SK-N-SH (cell line): Measurements from ENCODE around the gene SERTAD2. TPM values are rescaled to one million over a fixed set of nuclear protein-coding genes. Genes with fewer than 3 reads are reported as not detected.

Source experiments
- CTCF ChIA-PET: fragments of 300-600, 350-600 bp; formaldehyde crosslinking; extraction: SDS; loops from one replicate; lab custom pipeline; 2021; lab: Yijun Ruan, JAX
- POLR2A ChIA-PET: fragments of 350-600 bp; sonication (Branson Sonifier 250); formaldehyde crosslinking; extraction: SDS; loops from one replicate; lab custom pipeline; 2020; ENCODE audit warnings: antibody characterized with exemption, inconsistent platforms; lab: Yijun Ruan, JAX
- DNase-seq: peaks from one replicate; pipeline ENCODE4 v3.0.0; 2012
- H2AFZ ChIP-seq: fragments of 200-600 bp; sonication (generic); 2 replicates; pipeline ENCODE4 v1.8.1; 2016; ENCODE audit warnings: antibody characterized with exemption, mild to moderate bottlenecking, low read depth
- H3F3A ChIP-seq: fragments of 200-600 bp; sonication (generic); replicated peaks from 2 replicates; pipeline ENCODE3; 2016; ENCODE audit warnings: antibody characterized with exemption, mild to moderate bottlenecking; ENCODE audit not compliant: insufficient read depth
- H3K27ac ChIP-seq, 2 experiments: fragments of 200-500 bp in 1 of 2; fragments of 200-600 bp in 1 of 2; sonication (Bioruptor generic) in 1 of 2; sonication (generic), shearing (Covaris generic) in 1 of 2; 2 replicates each; pipeline versions ENCODE4 v1.5.1 to v1.6.1; 2014 to 2016; ENCODE audit warnings: low read depth in 2 of 2, inconsistent platforms in 1 of 2, low read length in 1 of 2, mild to moderate bottlenecking in 1 of 2, mixed read lengths in 1 of 2
- H3K27me3 ChIP-seq: fragments of 200-600 bp; sonication (generic), shearing (Covaris generic); 2 replicates; pipeline ENCODE4 v1.6.1; 2016; ENCODE audit warnings: mixed run types; ENCODE audit not compliant: insufficient read depth
- H3K36me3 ChIP-seq, 2 experiments: fragments of 200-500 bp in 1 of 2; fragments of 200-600 bp in 1 of 2; sonication (Bioruptor generic) in 1 of 2; sonication (generic) in 1 of 2; replicated peaks in 1 of 2; 2 replicates each; pipeline versions ENCODE3 to v1.5.1; 2014 to 2016; ENCODE audit warnings: low read length in 1 of 2, mild to moderate bottlenecking in 1 of 2; ENCODE audit not compliant: insufficient read depth in 2 of 2, control insufficient read depth in 1 of 2
- H3K4me1 ChIP-seq, 2 experiments: fragments of 200-500 bp in 1 of 2; fragments of 200-600 bp in 1 of 2; sonication (Bioruptor generic) in 1 of 2; sonication (generic), shearing (Covaris generic) in 1 of 2; 2 replicates each; pipeline versions ENCODE4 v1.5.1 to v1.6.1; 2014 to 2016; ENCODE audit warnings: low read depth in 1 of 2, low read length in 1 of 2, mixed run types in 1 of 2; ENCODE audit not compliant: insufficient read depth in 2 of 2, control insufficient read depth in 1 of 2
- H3K4me2 ChIP-seq: fragments of 200-600 bp; sonication (generic), shearing (Covaris generic); 2 replicates; pipeline ENCODE4 v1.6.1; 2017; ENCODE audit warnings: mixed run types
- H3K4me3 ChIP-seq, 2 experiments: fragments of 200-500 bp in 1 of 2; fragments of 200-600 bp in 1 of 2; sonication (Bioruptor generic) in 1 of 2; sonication (generic), shearing (Covaris generic) in 1 of 2; 2 replicates each; pipeline versions ENCODE4 v1.5.1 to v1.8.1; 2014 to 2016; ENCODE audit warnings: low read depth in 2 of 2, inconsistent platforms in 1 of 2, low read length in 1 of 2, mild to moderate bottlenecking in 1 of 2, mixed read lengths in 1 of 2, moderate library complexity in 1 of 2
- H3K79me2 ChIP-seq: fragments of 200-600 bp; sonication (generic); 2 replicates; pipeline ENCODE4 v1.8.1; 2017; ENCODE audit warnings: mild to moderate bottlenecking; ENCODE audit not compliant: insufficient read depth
- H3K9ac ChIP-seq: fragments of 200-600 bp; sonication (generic); 2 replicates; pipeline ENCODE4 v1.6.1; 2017; ENCODE audit warnings: mixed run types
- H3K9me2 ChIP-seq: fragments of 200-600 bp; sonication (generic); 2 replicates; pipeline ENCODE4 v1.6.1; 2017; ENCODE audit warnings: mixed run types
- H3K9me3 ChIP-seq: fragments of 200-600 bp; sonication (generic); 2 replicates; pipeline ENCODE4 v1.6.1; 2017; ENCODE audit warnings: mixed run types, mild to moderate bottlenecking, moderate library complexity
- H4K20me1 ChIP-seq: fragments of 200-600 bp; sonication (generic); 2 replicates; pipeline ENCODE4 v1.6.1; 2017; ENCODE audit warnings: mild to moderate bottlenecking, mixed run types; ENCODE audit not compliant: insufficient read depth
- CHD2 ChIP-seq: fragments of 150-350 bp; IDR thresholded peaks from 2 replicates; pipeline ENCODE4 v1.6.1; 2018; ENCODE audit warnings: low read length; ENCODE audit not compliant: partially characterized antibody
- ELF1 ChIP-seq: IDR thresholded peaks from 2 replicates; pipeline ENCODE4 v1.4.0; 2012
- EP300 ChIP-seq, 2 experiments: IDR thresholded peaks; 2 replicates each; pipeline versions ENCODE4 v1.4.0 to v1.6.1; 2012; ENCODE audit warnings: borderline replicate concordance in 1 of 2, low read depth in 1 of 2, low read length in 1 of 2
- FOSL2 ChIP-seq: IDR thresholded peaks from 2 replicates; pipeline ENCODE4 v1.4.0; 2012; ENCODE audit warnings: low read depth, mild to moderate bottlenecking, moderate library complexity, borderline replicate concordance
- FOXJ3 ChIP-seq: sonication (generic); formaldehyde crosslinking; IDR thresholded peaks from 2 replicates; pipeline ENCODE4 v1.5.1; 2020; ENCODE audit warnings: mild to moderate bottlenecking, missing genetic modification reagents
- FOXM1 ChIP-seq: IDR thresholded peaks from 2 replicates; pipeline ENCODE4 v1.4.0; 2012; ENCODE audit warnings: low read depth, mild to moderate bottlenecking
- GATA2 ChIP-seq: sonication (generic); formaldehyde crosslinking; IDR thresholded peaks from 2 replicates; pipeline ENCODE4 v1.5.0; 2020; ENCODE audit warnings: mild to moderate bottlenecking, missing genetic modification reagents
- JUND ChIP-seq: IDR thresholded peaks from 2 replicates; pipeline ENCODE4 v1.4.0; 2012
- MEF2A ChIP-seq: IDR thresholded peaks from 2 replicates; pipeline ENCODE4 v1.4.0; 2012; ENCODE audit warnings: low read depth, borderline replicate concordance
- MXI1 ChIP-seq: IDR thresholded peaks from 2 replicates; pipeline ENCODE4 v1.6.1; 2012; ENCODE audit warnings: mild to moderate bottlenecking, low read depth, low read length, improper control_type of control experiment
- NFIC ChIP-seq: IDR thresholded peaks from 2 replicates; pipeline ENCODE4 v1.4.0; 2012; ENCODE audit warnings: borderline replicate concordance
- NRF1 ChIP-seq: IDR thresholded peaks from 2 replicates; pipeline ENCODE4 v1.6.1; 2012; ENCODE audit warnings: low read depth, mild to moderate bottlenecking, low read length
- POLR2AphosphoS5 ChIP-seq: IDR thresholded peaks from 2 replicates; pipeline ENCODE4 v1.6.1; 2012; ENCODE audit warnings: low read depth, low read length
- RAD21 ChIP-seq: IDR thresholded peaks from 2 replicates; pipeline ENCODE4 v1.6.1; 2012; ENCODE audit warnings: mild to moderate bottlenecking, low read length
- RCOR1 ChIP-seq: fragments of 150-350 bp; IDR thresholded peaks from 2 replicates; pipeline ENCODE4 v1.6.1; 2017; ENCODE audit warnings: antibody characterized with exemption, low read length
- RXRA ChIP-seq: IDR thresholded peaks from 2 replicates; pipeline ENCODE4 v1.4.0; 2012; ENCODE audit warnings: low read depth, mild to moderate bottlenecking, borderline replicate concordance
- TCF12 ChIP-seq: IDR thresholded peaks from 2 replicates; pipeline ENCODE4 v1.4.0; 2012
- YY1 ChIP-seq: IDR thresholded peaks from 2 replicates; pipeline ENCODE4 v1.4.0; 2012; ENCODE audit warnings: low read depth, mild to moderate bottlenecking
- WGBS: methylation state at CpG from one replicate; pipeline ENCODE4 v1.1.6; 2017; ENCODE audit warnings: low lambda C conversion rate; 5-methylcytosine and 5-hydroxymethylcytosine counted together
- polyA plus RNA-seq, 3 experiments: library from polyadenylated mRNA; depleted of rRNA; stranded (reverse); fragments of >200 nt; gene quantifications; 2 replicates each; pipeline ENCODE4 v1.2.3, GENCODE V29; 2012
- TF ChIP-seq, protein P1 (sequence below): IDR thresholded peaks from 2 replicates; pipeline ENCODE4 v1.4.0; 2012; ENCODE audit warnings: low read depth
- TF ChIP-seq, protein P2 (sequence below): IDR thresholded peaks from 2 replicates; pipeline ENCODE4 v1.4.0; 2012; ENCODE audit warnings: low read depth, borderline replicate concordance
- TF ChIP-seq, protein P3 (sequence below): IDR thresholded peaks from 2 replicates; pipeline ENCODE4 v1.4.0; 2012; ENCODE audit warnings: low read depth, borderline replicate concordance
- TF ChIP-seq, protein P4 (sequence below): fragments of 150-350 bp; IDR thresholded peaks from 2 replicates; pipeline ENCODE4 v1.6.1; 2017; ENCODE audit warnings: antibody characterized with exemption, low read length, low read depth, borderline replicate concordance
- TF ChIP-seq, protein P5 (sequence below): IDR thresholded peaks from 2 replicates; pipeline ENCODE4; 2012

SERTAD2 gene
- polyA plus RNA-seq, 1 of the 3 experiments (the other 2 are of a cell fraction): 9.1 TPM

DNA sequence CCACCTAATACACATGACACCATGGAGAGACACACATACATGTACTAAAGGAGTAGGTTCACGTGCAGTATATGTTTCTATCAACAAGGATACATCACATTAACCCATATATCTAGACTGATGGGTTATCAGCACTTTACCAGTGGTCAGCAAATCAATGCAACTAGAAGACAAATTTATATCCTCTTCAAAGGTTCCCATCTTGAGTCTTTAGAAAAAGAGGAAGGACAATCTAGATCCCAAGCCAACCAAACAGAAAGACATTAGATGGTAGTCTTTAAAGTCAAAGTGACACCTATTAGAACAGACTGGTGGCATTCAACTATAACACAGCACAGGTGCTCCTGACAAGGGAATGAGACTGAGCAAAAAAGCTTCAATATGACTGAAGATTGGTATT lies 13.8 kb upstream of the SERTAD2 start (continued):
- TF ChIP-seq FOSL2 (no peak), MXI1 (no peak), TCF12 (no peak), FOXJ3 (CRISPR knock-in tag) (no peak), NFIC (no peak)
- TF ChIP-seq, protein P1, sequence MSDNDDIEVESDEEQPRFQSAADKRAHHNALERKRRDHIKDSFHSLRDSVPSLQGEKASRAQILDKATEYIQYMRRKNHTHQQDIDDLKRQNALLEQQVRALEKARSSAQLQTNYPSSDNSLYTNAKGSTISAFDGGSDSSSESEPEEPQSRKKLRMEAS: no peak
- TF ChIP-seq, protein P2, sequence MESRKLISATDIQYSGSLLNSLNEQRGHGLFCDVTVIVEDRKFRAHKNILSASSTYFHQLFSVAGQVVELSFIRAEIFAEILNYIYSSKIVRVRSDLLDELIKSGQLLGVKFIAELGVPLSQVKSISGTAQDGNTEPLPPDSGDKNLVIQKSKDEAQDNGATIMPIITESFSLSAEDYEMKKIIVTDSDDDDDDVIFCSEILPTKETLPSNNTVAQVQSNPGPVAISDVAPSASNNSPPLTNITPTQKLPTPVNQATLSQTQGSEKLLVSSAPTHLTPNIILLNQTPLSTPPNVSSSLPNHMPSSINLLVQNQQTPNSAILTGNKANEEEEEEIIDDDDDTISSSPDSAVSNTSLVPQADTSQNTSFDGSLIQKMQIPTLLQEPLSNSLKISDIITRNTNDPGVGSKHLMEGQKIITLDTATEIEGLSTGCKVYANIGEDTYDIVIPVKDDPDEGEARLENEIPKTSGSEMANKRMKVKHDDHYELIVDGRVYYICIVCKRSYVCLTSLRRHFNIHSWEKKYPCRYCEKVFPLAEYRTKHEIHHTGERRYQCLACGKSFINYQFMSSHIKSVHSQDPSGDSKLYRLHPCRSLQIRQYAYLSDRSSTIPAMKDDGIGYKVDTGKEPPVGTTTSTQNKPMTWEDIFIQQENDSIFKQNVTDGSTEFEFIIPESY: no peak

DNA sequence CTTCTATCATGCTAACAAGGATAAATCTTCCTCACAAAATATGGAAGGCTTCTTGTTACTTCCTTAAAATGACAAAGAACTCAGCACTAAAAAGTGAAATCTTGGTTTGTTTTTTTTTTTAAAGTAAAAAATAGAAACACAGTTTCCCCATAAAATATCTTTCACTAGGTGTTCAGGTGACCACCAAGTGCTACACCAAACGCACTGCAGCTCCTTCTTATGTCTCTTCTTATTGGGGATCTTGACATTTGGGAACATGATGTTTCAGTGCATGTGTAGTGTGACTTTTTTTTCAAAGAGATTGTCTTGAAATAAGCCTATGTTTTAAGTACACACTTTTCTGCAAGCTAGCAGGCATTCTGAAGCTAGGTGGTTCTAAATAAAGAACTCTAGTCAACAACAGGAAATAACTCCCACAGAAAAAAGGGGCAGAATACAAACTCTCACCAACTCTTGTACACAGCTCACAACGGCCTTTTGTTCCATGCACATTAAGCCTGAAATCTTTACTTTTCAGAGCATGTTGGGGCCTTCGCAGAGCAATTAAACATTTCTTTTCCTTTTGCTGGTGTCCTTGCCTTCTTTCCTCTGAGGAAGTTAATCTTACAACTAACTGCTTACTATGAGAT lies 13.2 kb upstream of the SERTAD2 start:
- Histone ChIP-seq H2AFZ (no peak overlapping the region), H3K9me2 (no peaks in the 10 kb centered on the region), H3F3A (no peaks in the 10 kb centered on the region), H3K9ac (no peak overlapping the region), H4K20me1 (no peaks in the 10 kb centered on the region), H3K4me2 (no peak overlapping the region), H3K27me3 (no peaks in the 10 kb centered on the region), H3K27ac (no peak overlapping the region), H3K9me3 (no peaks in the 10 kb centered on the region), H3K4me1 (peaks cover 0 to 2% of the 10 kb centered on the region in 2 experiments; a peak in 1 of 4 replicates), H3K36me3 (no peaks in the 10 kb centered on the region), H3K4me3 (no peak overlapping the region), H3K79me2 (no peaks in the 10 kb centered on the region)
- ChIA-PET CTCF (interaction anchor here (1.2 kb wide), 1 partner anchor 126 kb away, joined by 3 read pairs; no protein-coding TSS in a partner anchor), POLR2A (interaction anchor here (0.6 kb wide), 1 partner anchor 493 kb away, joined by 3 read pairs; no protein-coding TSS in a partner anchor)
- no peak for DNase-seq
- 88% methylated on average over 3 of the region's 3 CpGs for WGBS
- TF ChIP-seq POLR2AphosphoS5: no peak
- TF ChIP-seq, protein P3, sequence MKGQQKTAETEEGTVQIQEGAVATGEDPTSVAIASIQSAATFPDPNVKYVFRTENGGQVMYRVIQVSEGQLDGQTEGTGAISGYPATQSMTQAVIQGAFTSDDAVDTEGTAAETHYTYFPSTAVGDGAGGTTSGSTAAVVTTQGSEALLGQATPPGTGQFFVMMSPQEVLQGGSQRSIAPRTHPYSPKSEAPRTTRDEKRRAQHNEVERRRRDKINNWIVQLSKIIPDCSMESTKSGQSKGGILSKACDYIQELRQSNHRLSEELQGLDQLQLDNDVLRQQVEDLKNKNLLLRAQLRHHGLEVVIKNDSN: no peak
- TF ChIP-seq, protein P4, sequence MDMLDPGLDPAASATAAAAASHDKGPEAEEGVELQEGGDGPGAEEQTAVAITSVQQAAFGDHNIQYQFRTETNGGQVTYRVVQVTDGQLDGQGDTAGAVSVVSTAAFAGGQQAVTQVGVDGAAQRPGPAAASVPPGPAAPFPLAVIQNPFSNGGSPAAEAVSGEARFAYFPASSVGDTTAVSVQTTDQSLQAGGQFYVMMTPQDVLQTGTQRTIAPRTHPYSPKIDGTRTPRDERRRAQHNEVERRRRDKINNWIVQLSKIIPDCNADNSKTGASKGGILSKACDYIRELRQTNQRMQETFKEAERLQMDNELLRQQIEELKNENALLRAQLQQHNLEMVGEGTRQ: no peak
- no peak for TF ChIP-seq RAD21
- TF ChIP-seq MEF2A: no peak
- no peak for TF ChIP-seq FOSL2
- TF ChIP-seq FOXM1: no peak
- no peak for TF ChIP-seq YY1
- TF ChIP-seq RCOR1: no peak
- no peak for TF ChIP-seq RXRA
- TF ChIP-seq GATA2 (CRISPR knock-in tag): no peak
- TF ChIP-seq NRF1: no peak
- TF ChIP-seq, protein P5, sequence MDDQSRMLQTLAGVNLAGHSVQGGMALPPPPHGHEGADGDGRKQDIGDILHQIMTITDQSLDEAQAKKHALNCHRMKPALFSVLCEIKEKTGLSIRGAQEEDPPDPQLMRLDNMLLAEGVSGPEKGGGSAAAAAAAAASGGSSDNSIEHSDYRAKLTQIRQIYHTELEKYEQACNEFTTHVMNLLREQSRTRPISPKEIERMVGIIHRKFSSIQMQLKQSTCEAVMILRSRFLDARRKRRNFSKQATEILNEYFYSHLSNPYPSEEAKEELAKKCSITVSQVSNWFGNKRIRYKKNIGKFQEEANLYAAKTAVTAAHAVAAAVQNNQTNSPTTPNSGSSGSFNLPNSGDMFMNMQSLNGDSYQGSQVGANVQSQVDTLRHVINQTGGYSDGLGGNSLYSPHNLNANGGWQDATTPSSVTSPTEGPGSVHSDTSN: no peak
- TF ChIP-seq CHD2: no peak
- TF ChIP-seq ELF1: no peak
- no peak for TF ChIP-seq EP300 (IDR thresholded peaks at IDR 0.05; ENCODE audit: borderline replicate concordance in 1 of 2, low read depth in 1 of 2, low read length in 1 of 2)
- TF ChIP-seq, protein P1: no peak
- no peak for TF ChIP-seq JUND
- TF ChIP-seq, protein P2: no peak
